KMS-11 (cell line): ENCODE results near the gene PLCB2.

Source experiments
- H2AFZ ChIP-seq: fragments of 200-600 bp; sonication (generic); 2 replicates; pipeline ENCODE4 v1.6.1; 2016; ENCODE audit warnings: antibody characterized with exemption, mixed run types, low read depth
- H3K27ac ChIP-seq: fragments of 200-600 bp; sonication (generic); 2 replicates; pipeline ENCODE4 v1.6.1; 2016; ENCODE audit warnings: mild to moderate bottlenecking, mixed run types
- H3K27me3 ChIP-seq: fragments of 200-600 bp; sonication (generic); 2 replicates; pipeline ENCODE4 v1.6.1; 2017; ENCODE audit warnings: mild to moderate bottlenecking, low read depth, mixed run types, moderate library complexity; ENCODE audit not compliant: insufficient read depth
- H3K36me3 ChIP-seq: fragments of 200-600 bp; sonication (generic); 2 replicates; pipeline ENCODE4 v1.6.1; 2017; ENCODE audit warnings: mild to moderate bottlenecking, mixed run types; ENCODE audit not compliant: insufficient read depth
- H3K4me1 ChIP-seq: fragments of 200-600 bp; sonication (generic); 2 replicates; pipeline ENCODE4 v1.6.1; 2016; ENCODE audit warnings: mild to moderate bottlenecking, low read depth, mixed run types; ENCODE audit not compliant: poor library complexity, severe bottlenecking
- H3K4me2 ChIP-seq: fragments of 200-600 bp; sonication (generic); 2 replicates; pipeline ENCODE4 v1.7.0; 2016; ENCODE audit warnings: mild to moderate bottlenecking, mixed run types
- H3K4me3 ChIP-seq: fragments of 200-600 bp; sonication (generic); IDR thresholded peaks from 2 replicates; pipeline ENCODE4 v1.6.1; 2017; ENCODE audit warnings: low read depth, low read length, mixed read lengths; ENCODE audit not compliant: insufficient read depth
- H3K79me2 ChIP-seq: fragments of 200-600 bp; sonication (generic); 2 replicates; pipeline ENCODE4 v1.6.1; 2016; ENCODE audit warnings: low read depth, mixed run types; ENCODE audit not compliant: insufficient read depth
- H3K9ac ChIP-seq: fragments of 200-600 bp; sonication (generic); 2 replicates; pipeline ENCODE4 v1.6.1; 2016; ENCODE audit warnings: mild to moderate bottlenecking, mixed run types
- H4K20me1 ChIP-seq: fragments of 200-600 bp; sonication (generic); 2 replicates; pipeline ENCODE4 v1.6.1; 2016; ENCODE audit warnings: mild to moderate bottlenecking, mixed run types; ENCODE audit not compliant: insufficient read depth
- CTCF ChIP-seq: fragments of 200-600 bp; sonication (generic); conservative IDR thresholded peaks from 2 replicates; pipeline ENCODE4 v1.6.1; 2017; ENCODE audit warnings: low read depth, mild to moderate bottlenecking, antibody characterized with exemption, low read length, moderate library complexity, mixed read lengths

The PLCB2 gene

GRCh38 chr15:40275523-40275922 lies 32.2 kb downstream of the PLCB2 start:
- TF ChIP-seq CTCF: no peak
- no peak overlapping the region for H3K9ac ChIP-seq

GRCh38 chr15:40274350-40275274 lies 33.1 kb downstream of the PLCB2 start:
- peak; percentile 100 for TF ChIP-seq CTCF

More at GRCh38 chr15:40275523-40275922, 32.2 kb downstream of the PLCB2 start:
- H4K20me1 ChIP-seq: no peaks in the 10 kb centered on the region
- peaks cover 13% of the 10 kb centered on the region; the same call in 1 of the 2 replicates for H3K27me3 ChIP-seq
- no peak overlapping the region for H3K4me2 ChIP-seq
- no peaks in the 10 kb centered on the region for H3K79me2 ChIP-seq
- no peak overlapping the region for H3K27ac ChIP-seq
- H3K4me1 ChIP-seq: peaks cover 10% of the 10 kb centered on the region
- no peak overlapping the region for H3K4me3 ChIP-seq
- no peaks in the 10 kb centered on the region for H3K36me3 ChIP-seq
- no peak overlapping the region for H2AFZ ChIP-seq

GRCh38 chr15:40273428-40273827 lies 34.3 kb downstream of the PLCB2 start:
- Histone ChIP-seq H4K20me1 (no peaks in the 10 kb centered on the region), H3K36me3 (no peaks in the 10 kb centered on the region), H3K9ac (no peak overlapping the region), H3K4me3 (no peak overlapping the region), H3K27ac (no peak overlapping the region), H3K79me2 (no peaks in the 10 kb centered on the region), H3K4me1 (peaks cover 4% of the 10 kb centered on the region), H3K27me3 (peaks cover 4% of the 10 kb centered on the region; the same call in 1 of the 2 replicates), H3K4me2 (no peak overlapping the region), H2AFZ (no peak overlapping the region)
- TF ChIP-seq CTCF: no peak

More at GRCh38 chr15:40274350-40275274, 33.1 kb downstream of the PLCB2 start:
- no peaks in the 10 kb centered on the region for H3K79me2 ChIP-seq
- no peak overlapping the region for H3K9ac ChIP-seq
- peak overlapping the region; percentile 53; the same call in 1 of the 2 replicates for H2AFZ ChIP-seq
- no peak overlapping the region for H3K27ac ChIP-seq
- no peaks in the 10 kb centered on the region for H3K36me3 ChIP-seq
- H3K4me2 ChIP-seq: no peak overlapping the region
- H3K27me3 ChIP-seq: peaks cover 12% of the 10 kb centered on the region; the same call in 1 of the 2 replicates
- no peaks in the 10 kb centered on the region for H4K20me1 ChIP-seq
- H3K4me3 ChIP-seq: no peak overlapping the region
- peaks cover 10% of the 10 kb centered on the region for H3K4me1 ChIP-seq

- Histone ChIP-seq H3K4me1 (peaks cover 4% of the 10 kb centered on the region), H3K36me3 (no peaks in the 10 kb centered on the region), H3K9ac (no peak overlapping the region), H3K79me2 (no peaks in the 10 kb centered on the region), H3K4me3 (no peak overlapping the region), H3K4me2 (no peak overlapping the region), H4K20me1 (no peaks in the 10 kb centered on the region), H2AFZ (no peak overlapping the region), H3K27me3 (no peaks in the 10 kb centered on the region; the same call in 1 of the 2 replicates), H3K27ac (no peak overlapping the region)
- TF ChIP-seq CTCF: peak; percentile 31; the same call in 1 of the 2 replicates
Measured at GRCh38 chr15:40272485-40273056, 35.2 kb downstream of the PLCB2 start.
